ENCODE data around the gene PLCG2. TPM values are rescaled to one million over a fixed set of nuclear protein-coding genes. Genes with fewer than 3 reads are reported as not detected.
"Not testable (repeated sequence)": the region's sequence is repeated elsewhere in the genome, so short reads cannot be mapped to it uniquely, and the experiment has no call there.

PLCG2 gene
- total RNA-seq, 1 donor from 2014 or later: 47.6 TPM

GRCh38 chr16:81876273-81876900 lies 97.3 kb downstream of the PLCG2 start:
- Histone ChIP-seq H3K36me3 (no peaks in the 10 kb centered on the region), H3K4me3 (no peak overlapping the region), H3K9me3 (no peaks in the 10 kb centered on the region), H3K27ac (no peak overlapping the region), H3K27me3 (no peaks in the 10 kb centered on the region), H3K4me1 (peaks cover 7% of the 10 kb centered on the region)
- DNase-seq (no peak), ATAC-seq (no peak)
- TF ChIP-seq CTCF (IDR thresholded peaks at IDR 0.05): no peak
- intact Hi-C loops (cut with DNase I): loop anchor here (10.0 kb wide), 1 partner anchor 92 kb away; no protein-coding TSS in a partner anchor

GRCh38 chr16:81877490-81877889 lies 98.4 kb downstream of the PLCG2 start:
- not testable (repeated sequence) for H3K27ac ChIP-seq, H3K9me3 ChIP-seq, DNase-seq, ATAC-seq, H3K4me3 ChIP-seq, H3K4me1 ChIP-seq, H3K27me3 ChIP-seq, H3K36me3 ChIP-seq
- intact Hi-C loops (cut with DNase I): loop anchor here (10.0 kb wide), 1 partner anchor 93 kb away; no protein-coding TSS in a partner anchor

DNA sequence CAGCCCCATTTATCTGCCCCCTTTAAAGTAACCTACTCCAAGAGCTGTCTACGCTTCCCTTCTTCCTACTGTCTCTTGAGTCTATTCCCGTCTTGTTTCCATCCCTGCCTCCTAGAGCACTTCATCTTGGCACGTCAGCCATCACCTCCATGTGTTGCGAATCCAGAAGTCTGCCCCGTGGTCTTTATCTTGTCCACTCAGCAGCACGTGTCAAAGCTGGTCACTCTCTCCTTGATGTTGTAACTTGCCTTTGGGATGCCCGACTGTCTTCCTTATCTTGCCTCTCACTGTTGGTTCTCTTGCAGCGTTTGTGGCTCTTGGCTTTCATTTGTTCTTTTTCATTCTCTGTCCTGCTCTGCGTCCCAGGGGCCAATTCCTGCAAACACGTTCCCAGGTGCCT lies 99.4 kb downstream of the PLCG2 start:
- TF ChIP-seq CTCF (IDR thresholded peaks at IDR 0.05): no peak
- intact Hi-C loops (cut with DNase I): loop anchor here (10.0 kb wide), 1 partner anchor 94 kb away; no protein-coding TSS in a partner anchor
- H3K27me3 ChIP-seq: no peaks in the 10 kb centered on the region
- peaks cover 1% of the 10 kb centered on the region for H3K36me3 ChIP-seq
- DNase-seq: no peak
- no peak for ATAC-seq
- no peaks in the 10 kb centered on the region for H3K9me3 ChIP-seq
- no peak overlapping the region for H3K4me3 ChIP-seq
- H3K27ac ChIP-seq: no peak overlapping the region
- H3K4me1 ChIP-seq: peaks cover 7% of the 10 kb centered on the region

- ATAC-seq (no peak), DNase-seq (no peak)
- no peak overlapping the region for H3K4me3 ChIP-seq
- H3K4me1 ChIP-seq: no peaks in the 10 kb centered on the region
- peak; percentile 25 for TF ChIP-seq CTCF (IDR thresholded peaks at IDR 0.05)
- no peak overlapping the region for H3K27ac ChIP-seq
- H3K36me3 ChIP-seq: peaks cover 5% of the 10 kb centered on the region
- intact Hi-C loops (cut with DNase I): loop anchor here (10.0 kb wide), 1 partner anchor 95 kb away; no protein-coding TSS in a partner anchor
- H3K27me3 ChIP-seq: no peaks in the 10 kb centered on the region
- no peaks in the 10 kb centered on the region for H3K9me3 ChIP-seq
These were observed 100.5 kb downstream of the PLCG2 start for GRCh38 chr16:81879625-81880024.

GRCh38 chr16:81880816-81881215 lies 101.7 kb downstream of the PLCG2 start:
- peaks cover 5% of the 10 kb centered on the region for H3K36me3 ChIP-seq
- H3K4me3 ChIP-seq: no peak overlapping the region
- TF ChIP-seq CTCF (IDR thresholded peaks at IDR 0.05): no peak
- DNase-seq: no peak
- no peak for ATAC-seq
- no peaks in the 10 kb centered on the region for H3K9me3 ChIP-seq
- H3K27me3 ChIP-seq: no peaks in the 10 kb centered on the region
- H3K4me1 ChIP-seq: no peaks in the 10 kb centered on the region
- no peak overlapping the region for H3K27ac ChIP-seq
- intact Hi-C loops (cut with DNase I): no loop called here

- intact Hi-C loops (cut with DNase I): no loop called here
- ATAC-seq (no peak), DNase-seq (no peak)
- H3K9me3 ChIP-seq: no peaks in the 10 kb centered on the region
- H3K4me3 ChIP-seq: no peak overlapping the region
- peaks cover 5% of the 10 kb centered on the region for H3K36me3 ChIP-seq
- no peaks in the 10 kb centered on the region for H3K4me1 ChIP-seq
- no peaks in the 10 kb centered on the region for H3K27me3 ChIP-seq
- H3K27ac ChIP-seq: no peak overlapping the region
- TF ChIP-seq CTCF (IDR thresholded peaks at IDR 0.05): no peak
These were observed 102.1 kb downstream of the PLCG2 start for GRCh38 chr16:81881228-81881627.

All from upper lobe of right lung (tissue), 1 donor.